ENCODE measurements around the gene CTPS2. TPM values are rescaled to one million over a fixed set of nuclear protein-coding genes. Genes with fewer than 3 reads are reported as not detected.
"Not testable (repeated sequence)": the region's sequence is repeated elsewhere in the genome, so short reads cannot be mapped to it uniquely, and the experiment has no call there.

CTPS2 gene
- 11.2 TPM for polyA plus RNA-seq (2013, experiment 1 of 2; ENCODE audit: insufficient read length)
- 11.0 TPM for polyA plus RNA-seq (2013, experiment 2 of 2; ENCODE audit: insufficient read length)

GRCh38 chrX:16712548-16713155 is at the start of gene CTPS2:
Gene CTPS2 (minus strand): TSS chrX:16712669. CDS start chrX:16702902, 9,767 bp downstream.
- peak; percentile 49 for DNase-seq

GRCh38 chrX:16761500-16761899 is 49.0 kb upstream of the CTPS2 start:
- not testable (repeated sequence) for DNase-seq

- no peak for DNase-seq
These were observed 44.3 kb upstream of the CTPS2 start for GRCh38 chrX:16756724-16757123.

GRCh38 chrX:16754019-16754418 is 41.5 kb upstream of the CTPS2 start:
- DNase-seq, result no peak

- no peak for DNase-seq
These were observed 37.7 kb upstream of the CTPS2 start for GRCh38 chrX:16750136-16750535.

GRCh38 chrX:16748425-16748824 is 36.0 kb upstream of the CTPS2 start:
- no peak for DNase-seq

GRCh38 chrX:16745659-16746058 is 33.2 kb upstream of the CTPS2 start:
- DNase-seq, result no peak

GRCh38 chrX:16745102-16745501 is 32.6 kb upstream of the CTPS2 start:
- DNase-seq, result no peak

- DNase-seq, result peak; percentile 50
These were observed 31.3 kb upstream of the CTPS2 start for GRCh38 chrX:16743604-16744325.

GRCh38 chrX:16739574-16739973 is 27.1 kb upstream of the CTPS2 start:
- peak; percentile 3 for DNase-seq

GRCh38 chrX:16737024-16737423 is 24.6 kb upstream of the CTPS2 start:
- no peak for DNase-seq

- no peak for DNase-seq
These were observed 20.5 kb upstream of the CTPS2 start for GRCh38 chrX:16733013-16733412.

GRCh38 chrX:16730450-16730849 is 18.0 kb upstream of the CTPS2 start:
- no peak for DNase-seq

- no peak for DNase-seq
These were observed 15.2 kb upstream of the CTPS2 start for GRCh38 chrX:16727637-16728036.

GRCh38 chrX:16726347-16726988 is 14.0 kb upstream of the CTPS2 start:
- not testable (repeated sequence) for DNase-seq

- DNase-seq, result no peak
These were observed 12.6 kb upstream of the CTPS2 start for GRCh38 chrX:16725072-16725471.

GRCh38 chrX:16722481-16722880 is 10.0 kb upstream of the CTPS2 start:
- no peak for DNase-seq

GRCh38 chrX:16719334-16720084 is 7.0 kb upstream of the CTPS2 start, which contains the start of gene SYAP1:
Gene SYAP1 (plus strand): TSS chrX:16719612. CDS start chrX:16719725, 113 bp downstream.
- DNase-seq, result peak; percentile 96

GRCh38 chrX:16718824-16719333 is 6.4 kb upstream of the CTPS2 start:
- no peak for DNase-seq

- not testable (repeated sequence) for DNase-seq
These were observed 4.0 kb upstream of the CTPS2 start for GRCh38 chrX:16716451-16716850.

- not testable (repeated sequence) for DNase-seq
These were observed 3.2 kb upstream of the CTPS2 start for GRCh38 chrX:16715638-16716037.

GRCh38 chrX:16714504-16714903 is 2.0 kb upstream of the CTPS2 start:
- DNase-seq, result no peak

Data from fibroblast of skin of scalp (primary cell).